22Rv1 (cell line): ENCODE data around the gene UGGT2.

ENCODE experiments used
- H3K27ac ChIP-seq: fragments of 450-650 bp; 2 replicates; pipeline ENCODE4 v1.5.1; 2017
- CTCF ChIP-seq: fragments of 450-650 bp; IDR thresholded peaks from 2 replicates; pipeline ENCODE4 v1.5.1; 2017; ENCODE audit warnings: mild to moderate bottlenecking
- ZFX ChIP-seq: fragments of 450-650 bp; IDR thresholded peaks from 2 replicates; pipeline ENCODE4 v1.6.1; 2017; ENCODE audit warnings: antibody characterized with exemption, borderline replicate concordance

The UGGT2 gene

GRCh38 chr13:96025283-96025682, 27.9 kb downstream of the UGGT2 start:
- TF ChIP-seq ZFX (no peak), CTCF (no peak)

GRCh38 chr13:96020931-96021330, 32.3 kb downstream of the UGGT2 start:
- TF ChIP-seq ZFX (no peak), CTCF (no peak)
- H3K27ac ChIP-seq, result no peak overlapping the region

More at GRCh38 chr13:96025283-96025682, 27.9 kb downstream of the UGGT2 start:
- no peak overlapping the region for H3K27ac ChIP-seq

- no peak overlapping the region for H3K27ac ChIP-seq
- TF ChIP-seq ZFX (no peak), CTCF (peak; percentile 66)
Measured at GRCh38 chr13:96020155-96020575, 33.0 kb downstream of the UGGT2 start.

- TF ChIP-seq CTCF (no peak), ZFX (no peak)
Measured at GRCh38 chr13:96018135-96018534, 35.1 kb downstream of the UGGT2 start.

GRCh38 chr13:96011291-96011872, 41.8 kb downstream of the UGGT2 start:
- no peak for TF ChIP-seq ZFX
- no peak for TF ChIP-seq CTCF
- no peak overlapping the region for H3K27ac ChIP-seq

More at GRCh38 chr13:96018135-96018534, 35.1 kb downstream of the UGGT2 start:
- no peak overlapping the region for H3K27ac ChIP-seq

- H3K27ac ChIP-seq, result no peak overlapping the region
- TF ChIP-seq CTCF, result no peak
- TF ChIP-seq ZFX, result no peak
Measured at GRCh38 chr13:96003304-96003703, 49.9 kb downstream of the UGGT2 start.

GRCh38 chr13:96002322-96003131, 50.7 kb downstream of the UGGT2 start:
- H3K27ac ChIP-seq, result no peak overlapping the region
- TF ChIP-seq ZFX (no peak), CTCF (no peak)
